ENCODE data around the gene SLC13A2. TPM values are rescaled to one million over a fixed set of nuclear protein-coding genes. Genes with fewer than 3 reads are reported as not detected.

SLC13A2 gene
- total and polyA plus RNA-seq, 10 donors, result 0.03 TPM; not detected in 9

DNA sequence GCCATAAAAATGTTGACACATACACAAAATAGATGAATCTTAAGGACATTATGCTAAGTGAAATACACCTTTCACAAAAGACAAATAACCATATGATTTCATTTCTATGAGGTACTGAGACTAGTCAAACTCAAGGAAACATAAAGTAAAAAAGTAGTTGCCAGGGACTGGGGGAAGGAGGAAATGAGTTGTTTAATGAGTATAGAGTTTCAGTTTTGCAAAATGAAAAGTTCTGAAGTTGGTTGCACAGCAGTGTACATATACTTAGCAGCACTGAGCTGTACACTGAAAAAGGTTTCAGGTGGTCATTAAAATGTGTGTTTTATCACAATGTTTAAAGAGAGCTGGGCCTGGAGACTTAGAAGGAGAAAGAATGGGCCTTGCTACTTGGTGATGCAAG, 4.7 kb upstream of the SLC13A2 start:
- no peak for DNase-seq
- H3K4me1 ChIP-seq, result peaks cover 0 to 13% (median 1%) of the 10 kb centered on the region in 6 donors
- H3K27me3 ChIP-seq (replicated peaks in 1 of 7), result peaks cover 0 to 25% (median 0%) of the 10 kb centered on the region in 7 donors
- H3K4me3 ChIP-seq, result no peak overlapping the region
- H3K27ac ChIP-seq, result no peak overlapping the region
- H3K9me3 ChIP-seq, result no peaks in the 10 kb centered on the region
- no peaks in the 10 kb centered on the region for H3K36me3 ChIP-seq
- TF ChIP-seq POLR2AphosphoS5 (IDR thresholded peaks at IDR 0.05) (no peak), POLR2A (IDR thresholded peaks at IDR 0.05) (no peak)
- TF ChIP-seq, protein P1, sequence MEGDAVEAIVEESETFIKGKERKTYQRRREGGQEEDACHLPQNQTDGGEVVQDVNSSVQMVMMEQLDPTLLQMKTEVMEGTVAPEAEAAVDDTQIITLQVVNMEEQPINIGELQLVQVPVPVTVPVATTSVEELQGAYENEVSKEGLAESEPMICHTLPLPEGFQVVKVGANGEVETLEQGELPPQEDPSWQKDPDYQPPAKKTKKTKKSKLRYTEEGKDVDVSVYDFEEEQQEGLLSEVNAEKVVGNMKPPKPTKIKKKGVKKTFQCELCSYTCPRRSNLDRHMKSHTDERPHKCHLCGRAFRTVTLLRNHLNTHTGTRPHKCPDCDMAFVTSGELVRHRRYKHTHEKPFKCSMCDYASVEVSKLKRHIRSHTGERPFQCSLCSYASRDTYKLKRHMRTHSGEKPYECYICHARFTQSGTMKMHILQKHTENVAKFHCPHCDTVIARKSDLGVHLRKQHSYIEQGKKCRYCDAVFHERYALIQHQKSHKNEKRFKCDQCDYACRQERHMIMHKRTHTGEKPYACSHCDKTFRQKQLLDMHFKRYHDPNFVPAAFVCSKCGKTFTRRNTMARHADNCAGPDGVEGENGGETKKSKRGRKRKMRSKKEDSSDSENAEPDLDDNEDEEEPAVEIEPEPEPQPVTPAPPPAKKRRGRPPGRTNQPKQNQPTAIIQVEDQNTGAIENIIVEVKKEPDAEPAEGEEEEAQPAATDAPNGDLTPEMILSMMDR (IDR thresholded peaks at IDR 0.05 in 8 of 11, conservative IDR thresholded peaks at IDR 0.05 in 3 of 11), result no peak
- intact Hi-C loops (cut with DNase I; ENCODE audit: low total_unique reads), result no loop called here

DNA sequence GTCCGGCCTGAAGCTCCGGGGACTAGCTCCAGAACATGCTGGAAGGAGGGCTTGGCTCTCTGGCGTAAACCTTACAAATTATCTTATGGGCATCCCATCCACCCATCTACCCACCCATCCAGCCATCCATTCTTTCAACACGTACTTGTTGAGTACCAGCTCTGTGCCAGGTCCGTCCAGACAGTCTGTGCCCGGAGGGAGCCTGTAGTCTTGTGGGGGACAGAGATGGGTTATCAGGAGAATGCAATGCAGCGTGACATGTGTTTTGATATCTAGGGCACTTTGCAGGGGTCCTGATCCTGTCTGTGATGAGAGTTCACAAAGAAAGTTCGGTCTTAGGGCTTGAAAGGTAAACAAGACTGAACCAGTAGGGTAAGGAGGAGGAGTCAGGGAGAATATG, 4.1 kb upstream of the SLC13A2 start:
- peaks cover 0 to 13% (median 1%) of the 10 kb centered on the region in 6 donors for H3K4me1 ChIP-seq
- no peak overlapping the region for H3K4me3 ChIP-seq
- no peak for DNase-seq
- H3K27ac ChIP-seq, result no peak overlapping the region
- TF ChIP-seq POLR2A (IDR thresholded peaks at IDR 0.05), result no peak
- TF ChIP-seq, protein P1 (IDR thresholded peaks at IDR 0.05 in 8 of 11, conservative IDR thresholded peaks at IDR 0.05 in 3 of 11), result no peak
- no peak for TF ChIP-seq POLR2AphosphoS5 (IDR thresholded peaks at IDR 0.05)
- intact Hi-C loops (cut with DNase I; ENCODE audit: low total_unique reads), result no loop called here
- peaks cover 0 to 21% (median 0%) of the 10 kb centered on the region in 7 donors for H3K27me3 ChIP-seq (replicated peaks in 1 of 7)
- no peaks in the 10 kb centered on the region for H3K9me3 ChIP-seq
- no peaks in the 10 kb centered on the region for H3K36me3 ChIP-seq
- 89 to 96% (median 94%) methylated on average over 8 of the region's 8 CpGs for WGBS, 5 donors

DNA sequence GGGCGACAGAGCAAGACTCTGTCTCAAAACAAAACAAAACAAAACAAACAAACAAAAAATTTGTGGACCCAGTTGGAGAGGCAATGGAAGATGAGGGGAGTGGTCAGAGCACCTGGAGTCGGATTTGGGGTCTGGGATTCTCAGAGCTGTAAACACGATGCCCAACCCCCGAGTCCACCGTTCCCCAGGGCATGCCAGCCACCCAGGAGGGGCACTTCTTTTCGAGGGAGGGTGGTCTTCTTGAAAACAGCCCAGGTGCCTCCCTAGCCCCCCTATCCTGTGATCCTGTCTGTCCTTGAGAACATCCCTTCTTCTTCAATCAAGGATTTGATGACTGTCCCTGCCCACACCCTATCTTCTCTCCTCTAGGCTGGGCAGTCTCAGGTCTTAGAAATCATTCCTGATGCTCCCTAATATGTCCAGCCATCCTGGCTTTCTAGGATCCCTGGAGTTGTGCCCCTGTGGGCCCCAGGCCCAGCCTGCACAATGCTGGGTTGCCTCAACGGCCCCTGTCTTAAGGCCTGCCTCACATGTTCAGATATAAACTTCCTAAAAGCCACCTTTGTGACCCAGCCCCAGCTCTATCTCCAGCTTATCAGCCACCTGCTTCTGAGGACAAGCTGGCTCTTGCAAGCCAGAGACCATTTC, 3.1 kb upstream of the SLC13A2 start:
- no peak for DNase-seq
- Histone ChIP-seq H3K9me3 (no peaks in the 10 kb centered on the region), H3K4me3 (no peak overlapping the region), H3K4me1 (peaks cover 0 to 16% (median 1%) of the 10 kb centered on the region in 6 donors), H3K36me3 (no peaks in the 10 kb centered on the region), H3K27ac (no peak overlapping the region), H3K27me3 (replicated peaks in 1 of 7) (peaks cover 0 to 11% (median 0%) of the 10 kb centered on the region in 7 donors)
- intact Hi-C loops (cut with DNase I; ENCODE audit: low total_unique reads), result no loop called here
- TF ChIP-seq POLR2A (IDR thresholded peaks at IDR 0.05) (no peak), POLR2AphosphoS5 (IDR thresholded peaks at IDR 0.05) (no peak)
- TF ChIP-seq, protein P1 (IDR thresholded peaks at IDR 0.05 in 8 of 11, conservative IDR thresholded peaks at IDR 0.05 in 3 of 11), result no peak
- WGBS, 5 donors, result 78 to 94% (median 82%) methylated on average over 7 of the region's 7 CpGs

DNA sequence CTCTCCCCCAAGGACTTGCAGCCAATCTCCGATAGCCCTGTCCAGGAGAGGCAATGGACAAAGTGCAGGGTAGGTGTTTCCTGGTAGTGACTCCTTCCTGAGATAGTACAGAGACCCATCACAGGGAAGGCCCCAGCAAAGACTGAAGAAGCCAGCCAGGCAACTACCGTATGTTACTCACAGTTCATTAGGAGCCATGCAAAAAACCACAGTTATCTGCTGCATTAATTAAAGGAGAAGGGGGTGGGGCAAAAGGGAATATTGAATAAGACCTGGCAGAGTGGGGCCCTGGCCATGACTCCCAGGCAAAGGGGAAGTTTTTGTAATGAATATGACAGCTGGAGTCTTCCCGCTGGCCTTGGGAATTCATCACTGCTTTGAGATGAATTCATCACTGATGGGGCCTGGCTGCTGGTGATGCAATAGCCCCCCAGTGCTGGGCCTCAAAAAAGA, 2.5 kb upstream of the SLC13A2 start:
- intact Hi-C loops (cut with DNase I; ENCODE audit: low total_unique reads), result no loop called here
- Histone ChIP-seq H3K9me3 (no peaks in the 10 kb centered on the region), H3K4me1 (peaks cover 0 to 19% (median 1%) of the 10 kb centered on the region in 6 donors), H3K4me3 (no peak overlapping the region), H3K36me3 (no peaks in the 10 kb centered on the region), H3K27ac (no peak overlapping the region), H3K27me3 (replicated peaks in 1 of 7) (peaks cover 0 to 6% (median 0%) of the 10 kb centered on the region in 7 donors)
- TF ChIP-seq, protein P1 (IDR thresholded peaks at IDR 0.05 in 8 of 11, conservative IDR thresholded peaks at IDR 0.05 in 3 of 11), result no peak
- TF ChIP-seq POLR2A (IDR thresholded peaks at IDR 0.05) (no peak), POLR2AphosphoS5 (IDR thresholded peaks at IDR 0.05) (no peak)
- 40 to 63% (median 52%) methylated on average over 3 of the region's 3 CpGs for WGBS, 5 donors
- DNase-seq, result no peak

All from spleen (tissue), 11 donors.